NCI-H524 treated with DMSO at 0.1 percent for 48 hours (cell line): ENCODE measurements around the gene KCTD12.

Experiments used
- DNase-seq: peaks from one replicate; lab custom pipeline; 2025; lab: John Stamatoyannopoulos, UW

KCTD12 gene

DNA sequence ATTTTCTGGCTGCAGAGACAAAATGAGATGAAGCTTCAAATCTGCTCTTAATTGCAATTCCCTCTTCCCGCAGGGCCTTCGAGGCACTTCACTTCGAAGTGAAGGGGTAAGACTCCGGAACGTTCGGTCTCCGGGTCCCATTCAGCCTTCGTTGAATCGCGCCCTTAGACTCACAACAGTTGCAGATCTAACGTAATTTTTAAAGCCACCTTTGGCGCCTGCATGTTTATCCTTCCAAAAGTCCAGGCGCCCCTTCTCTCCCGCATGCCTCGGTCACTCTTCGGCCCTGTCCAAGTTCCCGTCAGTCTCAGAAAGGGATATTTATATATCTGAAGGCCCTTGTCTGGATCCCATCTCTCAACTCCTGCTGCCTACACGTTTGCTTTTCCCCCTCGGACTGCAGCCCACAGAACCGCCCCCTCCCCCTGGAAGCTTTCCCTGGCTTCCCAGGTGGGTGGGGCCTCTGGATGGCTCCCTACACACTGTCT is 915 bp upstream of the KCTD12 start:
- no peak for DNase-seq

DNA sequence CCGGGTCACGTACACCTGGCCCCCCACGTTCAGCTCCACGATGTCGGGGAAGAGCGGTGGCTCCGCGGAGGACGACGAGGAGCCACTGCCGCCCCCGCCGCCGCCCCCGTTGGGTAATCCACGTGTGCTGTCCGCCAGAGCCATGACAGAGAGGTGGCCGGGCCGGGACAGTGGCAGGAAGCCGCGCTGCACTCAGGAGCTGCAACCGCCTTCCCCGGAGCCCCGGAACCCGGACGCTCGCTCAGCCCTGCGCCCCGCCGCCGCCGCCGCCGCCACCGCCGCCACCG is 257 bp downstream of the KCTD12 start:
- DNase-seq = no peak

- DNase-seq = no peak
Measured at GRCh38 chr13:76885203-76886004, 801 bp downstream of the KCTD12 start.

DNA sequence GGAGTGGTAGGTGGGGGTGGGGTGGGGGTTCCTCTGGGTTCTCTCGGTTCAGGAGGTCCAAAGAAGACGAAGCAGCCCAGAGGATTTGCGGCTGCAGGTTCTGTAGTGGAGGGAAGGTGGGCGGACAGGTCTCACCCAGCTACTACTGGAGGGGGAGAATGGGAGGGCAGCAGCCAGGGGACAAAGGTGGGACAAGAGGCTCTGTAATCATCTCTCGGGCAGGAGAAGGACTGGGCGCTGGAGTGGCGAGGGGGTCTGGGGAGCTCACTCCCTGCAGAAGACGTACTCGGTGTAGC is 1.4 kb downstream of the KCTD12 start:
- DNase-seq = no peak

DNA sequence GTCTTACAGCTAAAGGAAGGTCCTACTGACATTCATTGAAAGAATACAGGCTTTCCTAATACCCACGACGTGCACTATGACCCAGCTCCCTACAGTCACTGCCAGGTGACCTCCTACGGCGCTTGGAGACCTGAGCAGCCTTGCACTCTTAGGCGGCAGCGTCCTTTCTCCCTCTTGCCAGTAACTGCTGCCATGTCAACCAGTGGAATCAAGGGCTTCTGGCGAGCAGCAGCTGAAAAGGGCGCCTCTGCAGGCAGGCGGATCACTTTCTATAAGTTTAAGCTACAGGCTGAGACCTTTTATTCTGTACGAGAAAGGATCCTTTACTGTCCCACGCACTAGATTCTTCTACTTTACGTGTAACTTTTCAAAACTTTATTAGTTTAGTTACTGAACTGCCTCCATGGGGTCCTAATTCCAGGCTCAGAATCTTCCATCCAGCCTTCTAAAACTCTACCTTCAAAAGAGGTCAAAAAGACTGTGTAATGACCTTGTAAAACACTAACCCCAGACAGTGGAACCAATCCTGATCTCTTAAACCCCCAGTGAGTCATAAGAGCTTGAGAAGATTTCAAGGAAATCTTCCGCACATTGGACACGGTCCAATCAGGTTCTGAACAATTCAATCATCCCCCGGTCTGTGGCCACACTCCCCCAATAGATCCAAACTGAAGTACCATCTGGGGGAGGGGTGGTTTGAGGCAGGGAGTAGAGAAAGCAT is 1.9 kb downstream of the KCTD12 start:
- peak; percentile 75 for DNase-seq

- DNase-seq = no peak
Measured at GRCh38 chr13:76883236-76883635, 3.0 kb downstream of the KCTD12 start.

- peak; percentile 53 for DNase-seq
Measured at GRCh38 chr13:76882431-76882830, 3.8 kb downstream of the KCTD12 start.

GRCh38 chr13:76879883-76880270 is 6.3 kb downstream of the KCTD12 start:
- no peak for DNase-seq

- DNase-seq = no peak
Measured at GRCh38 chr13:76879203-76879882, 6.9 kb downstream of the KCTD12 start.

DNA sequence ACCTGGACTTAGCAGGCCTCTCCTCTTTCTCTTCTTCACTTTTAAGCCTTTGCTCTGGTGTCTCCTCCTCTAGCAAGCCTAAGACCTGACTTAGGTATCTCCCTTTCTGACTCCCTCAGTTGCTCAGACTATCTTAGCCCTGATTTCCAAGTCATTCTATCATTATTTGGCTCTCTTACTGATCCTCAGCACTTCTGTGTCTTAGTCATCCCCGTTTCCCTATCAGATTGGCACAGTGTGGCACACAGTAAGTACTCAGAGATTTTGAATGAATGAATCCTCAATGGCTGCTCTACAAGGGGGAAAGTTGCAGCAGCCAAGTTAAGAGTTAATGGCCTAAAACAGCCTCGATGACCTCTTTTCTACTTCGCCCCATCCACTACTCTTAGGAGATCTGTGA is 8.2 kb downstream of the KCTD12 start:
- no peak for DNase-seq

GRCh38 chr13:76875271-76875815 is 10.9 kb downstream of the KCTD12 start:
- DNase-seq = no peak

DNA sequence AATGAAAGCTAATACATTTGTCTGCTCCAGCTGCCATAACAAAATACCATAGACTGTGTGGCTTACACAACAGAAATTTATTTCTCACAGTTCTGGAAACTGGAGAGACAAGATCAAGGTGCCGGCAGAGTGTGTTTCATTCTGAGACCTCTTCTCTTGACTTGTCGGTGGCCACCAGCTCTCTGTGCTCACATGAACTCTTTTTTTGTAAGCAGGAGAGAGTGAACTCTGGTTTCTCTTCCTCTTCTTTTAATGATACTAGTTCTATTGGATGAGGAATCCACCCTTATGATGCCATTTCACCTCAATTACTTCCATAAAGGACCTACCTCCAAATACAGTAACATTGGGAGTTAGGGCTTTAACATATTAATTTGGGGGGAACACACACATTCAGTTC is 11.7 kb downstream of the KCTD12 start:
- DNase-seq = no peak

GRCh38 chr13:76873445-76873844 is 12.8 kb downstream of the KCTD12 start:
- DNase-seq = no peak

GRCh38 chr13:76872675-76873074 is 13.5 kb downstream of the KCTD12 start:
- DNase-seq = no peak

GRCh38 chr13:76871432-76871831 is 14.8 kb downstream of the KCTD12 start:
- no peak for DNase-seq

GRCh38 chr13:76868371-76868770 is 17.8 kb downstream of the KCTD12 start:
- DNase-seq = peak; percentile 28

- DNase-seq = no peak
Measured at GRCh38 chr13:76865996-76866503, 20.2 kb downstream of the KCTD12 start.

DNA sequence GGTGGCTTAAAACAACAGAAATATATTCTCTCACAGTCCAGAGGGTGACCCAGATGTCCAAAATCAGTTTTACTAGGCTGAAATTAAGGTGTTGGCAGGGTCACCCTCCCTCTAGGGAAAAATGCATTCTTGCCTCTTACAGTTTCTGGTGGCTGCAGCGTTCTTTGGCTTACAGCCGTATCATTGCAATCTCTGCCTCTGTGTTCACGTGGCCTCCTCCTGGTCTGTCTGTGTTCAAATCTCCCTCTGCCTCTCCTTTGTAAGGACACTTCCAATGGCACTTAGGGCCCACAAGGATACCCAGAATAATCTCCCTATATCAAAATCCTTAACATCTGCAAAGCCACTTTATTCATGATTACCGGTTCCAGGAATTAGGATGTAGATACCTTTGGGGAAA is 21.1 kb downstream of the KCTD12 start:
- DNase-seq = no peak

DNA sequence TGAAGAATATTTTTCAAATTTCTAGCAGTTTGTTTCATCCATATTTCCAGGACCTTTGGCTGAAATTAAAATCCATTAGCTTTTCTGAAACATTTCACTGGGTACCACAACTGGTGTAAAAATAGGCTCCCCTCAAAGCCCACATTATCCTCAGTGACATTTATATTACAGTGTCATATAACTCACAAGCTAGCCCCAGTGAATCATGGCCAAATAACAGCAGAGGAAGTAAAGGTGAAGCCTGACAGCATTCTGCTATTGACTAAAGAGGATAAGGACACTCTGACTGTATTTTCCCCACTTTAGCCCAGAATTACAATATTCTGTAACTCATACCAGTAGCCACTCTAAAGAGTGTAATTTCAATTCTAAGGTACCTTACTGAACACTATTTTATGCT is 21.9 kb downstream of the KCTD12 start:
- no peak for DNase-seq

DNA sequence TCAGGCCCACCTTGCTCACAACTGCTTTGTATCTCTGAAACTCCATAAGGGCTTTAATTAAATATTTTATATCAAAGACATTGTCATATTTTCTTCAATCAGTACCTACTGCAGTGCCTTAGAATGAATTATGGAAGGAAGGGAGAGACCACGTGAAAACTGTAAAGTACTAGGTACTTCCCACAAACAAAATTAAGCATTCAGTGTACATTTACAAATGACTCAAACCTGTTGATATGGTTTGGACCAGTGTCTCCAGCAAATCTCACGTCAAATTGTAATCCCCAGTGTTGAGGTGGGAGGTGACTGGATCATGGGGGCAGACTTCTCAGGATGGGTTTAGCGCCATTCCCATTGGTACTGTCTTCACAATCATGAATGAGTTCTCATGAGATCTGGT is 23.2 kb downstream of the KCTD12 start:
- no peak for DNase-seq

DNA sequence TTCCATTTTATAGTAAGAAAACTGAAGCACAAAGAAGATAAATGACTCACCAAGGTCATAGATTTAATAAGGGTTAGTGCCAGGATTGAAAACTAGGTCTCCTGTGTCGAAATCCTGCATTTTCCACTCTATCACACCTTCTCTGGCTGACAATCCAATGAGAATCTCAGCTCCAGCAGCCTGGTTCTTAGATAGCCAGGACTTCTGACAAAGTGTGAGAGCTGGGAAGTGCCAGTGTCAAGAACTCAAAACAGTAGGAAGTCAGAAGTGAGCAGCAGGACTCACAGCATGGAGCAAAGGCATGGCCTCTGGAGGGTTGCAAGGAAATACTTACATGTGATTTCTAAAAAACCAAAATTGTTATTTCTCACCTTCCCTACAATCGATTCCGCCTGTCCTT is 24.3 kb downstream of the KCTD12 start:
- DNase-seq = no peak

GRCh38 chr13:76860706-76861105 is 25.5 kb downstream of the KCTD12 start:
- DNase-seq = no peak

DNA sequence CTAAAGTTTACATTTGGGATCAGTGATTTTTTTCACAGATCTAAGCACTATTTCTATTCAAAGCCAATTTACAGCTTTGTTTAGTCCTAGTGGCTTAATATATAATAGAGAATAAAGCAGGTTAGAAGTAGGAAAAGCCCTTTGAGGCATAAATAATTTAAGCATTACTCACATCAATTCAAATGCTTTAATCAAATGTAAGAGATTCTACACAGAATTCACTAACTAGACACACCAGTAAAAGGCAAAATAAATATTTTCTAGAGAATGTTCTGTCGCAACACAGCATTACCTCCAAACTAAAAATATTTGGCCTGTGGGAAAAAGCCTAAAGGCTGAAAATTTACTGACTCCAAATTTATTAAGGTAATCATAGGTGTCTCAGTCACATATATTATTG is 31.3 kb downstream of the KCTD12 start:
- DNase-seq = no peak
